ENCODE data around the gene TSPAN5.

DNA sequence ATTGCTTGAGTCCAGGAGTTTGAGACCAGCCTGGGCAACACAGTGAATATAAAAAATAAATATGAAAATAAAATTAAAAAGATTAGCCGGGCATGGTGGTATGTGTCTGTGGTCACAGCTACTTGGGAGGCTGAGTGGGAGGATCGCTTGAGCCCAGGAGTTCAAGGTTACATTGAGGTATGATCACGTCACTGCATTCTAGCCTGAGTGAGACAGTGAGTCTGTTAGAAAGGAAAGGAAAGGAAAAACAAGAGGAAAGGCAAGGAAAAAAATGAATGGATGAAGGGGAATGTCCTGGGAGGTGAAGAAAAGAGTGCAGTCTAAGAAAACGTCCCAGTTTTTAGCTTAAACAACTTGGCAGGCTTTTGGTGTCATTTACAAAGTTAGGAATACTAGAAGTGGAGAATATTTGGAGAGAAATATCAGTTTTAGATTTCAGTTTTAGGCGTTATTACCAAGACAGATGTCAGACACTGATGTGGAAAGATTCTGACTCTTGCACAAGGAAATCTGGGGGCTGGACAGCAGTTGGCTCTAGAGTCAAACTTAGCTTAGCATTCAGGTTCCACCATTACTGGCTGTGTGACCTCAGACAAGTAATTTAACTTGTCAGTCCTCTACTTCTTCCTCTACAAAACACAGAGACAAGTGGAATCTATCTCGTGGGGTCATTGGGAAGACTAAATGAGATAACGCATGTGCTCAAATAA is 139.0 kb downstream of the TSPAN5 start:
- TF ChIP-seq, protein P1, sequence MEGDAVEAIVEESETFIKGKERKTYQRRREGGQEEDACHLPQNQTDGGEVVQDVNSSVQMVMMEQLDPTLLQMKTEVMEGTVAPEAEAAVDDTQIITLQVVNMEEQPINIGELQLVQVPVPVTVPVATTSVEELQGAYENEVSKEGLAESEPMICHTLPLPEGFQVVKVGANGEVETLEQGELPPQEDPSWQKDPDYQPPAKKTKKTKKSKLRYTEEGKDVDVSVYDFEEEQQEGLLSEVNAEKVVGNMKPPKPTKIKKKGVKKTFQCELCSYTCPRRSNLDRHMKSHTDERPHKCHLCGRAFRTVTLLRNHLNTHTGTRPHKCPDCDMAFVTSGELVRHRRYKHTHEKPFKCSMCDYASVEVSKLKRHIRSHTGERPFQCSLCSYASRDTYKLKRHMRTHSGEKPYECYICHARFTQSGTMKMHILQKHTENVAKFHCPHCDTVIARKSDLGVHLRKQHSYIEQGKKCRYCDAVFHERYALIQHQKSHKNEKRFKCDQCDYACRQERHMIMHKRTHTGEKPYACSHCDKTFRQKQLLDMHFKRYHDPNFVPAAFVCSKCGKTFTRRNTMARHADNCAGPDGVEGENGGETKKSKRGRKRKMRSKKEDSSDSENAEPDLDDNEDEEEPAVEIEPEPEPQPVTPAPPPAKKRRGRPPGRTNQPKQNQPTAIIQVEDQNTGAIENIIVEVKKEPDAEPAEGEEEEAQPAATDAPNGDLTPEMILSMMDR (IDR thresholded peaks at IDR 0.05; ENCODE audit: insufficient read depth, low read length), result no peak
- no peak for TF ChIP-seq POLR2AphosphoS5 (IDR thresholded peaks at IDR 0.05; ENCODE audit: low read depth)
- no peak for TF ChIP-seq GABPA (IDR thresholded peaks at IDR 0.05; ENCODE audit: low read depth)

All from HL-60 (cell line).